Memory B cell (primary cell): Measurements from ENCODE around the gene MME.

ENCODE experiments used
- ATAC-seq: fragments of 150-1000 bp; cut with Tn5 transposase; 2 replicates; pipeline ENCODE4 v1.10.0; 2021; ENCODE audit warnings: low read depth, mild to moderate bottlenecking, moderate library complexity
- DNase-seq, 2 donors: peaks; one replicate each; pipeline ENCODE4 v3.0.0; 2022; ENCODE audit warnings: low spot score in 2 of 2
- H3K27ac Mint-ChIP-seq: one replicate; pipeline ENCODE4 v1.8.0; 2022; ENCODE audit warnings: mild to moderate bottlenecking, moderate library complexity, mixed read lengths
- H3K27me3 Mint-ChIP-seq: one replicate; pipeline ENCODE4 v1.8.0; 2022; ENCODE audit warnings: mixed read lengths
- H3K36me3 Mint-ChIP-seq: one replicate; pipeline ENCODE4 v1.8.0; 2022; ENCODE audit warnings: mild to moderate bottlenecking, mixed read lengths
- H3K4me1 Mint-ChIP-seq: one replicate; pipeline ENCODE4 v1.8.0; 2022; ENCODE audit warnings: mixed read lengths
- H3K4me3 Mint-ChIP-seq: one replicate; pipeline ENCODE4 v1.8.0; 2022; ENCODE audit warnings: mild to moderate bottlenecking, moderate library complexity, mixed read lengths
- H3K9me3 Mint-ChIP-seq: one replicate; pipeline ENCODE4 v1.8.0; 2022; ENCODE audit warnings: mixed read lengths

The MME gene

GRCh38 chr3:155231792-155232191 lies 151.7 kb downstream of the MME start:
- H3K4me3 Mint-ChIP-seq: no peak overlapping the region
- ATAC-seq (no peak), DNase-seq (no peak)
- H3K9me3 Mint-ChIP-seq: no peaks in the 10 kb centered on the region
- H3K4me1 Mint-ChIP-seq: no peaks in the 10 kb centered on the region
- H3K36me3 Mint-ChIP-seq: no peaks in the 10 kb centered on the region
- no peak overlapping the region for H3K27ac Mint-ChIP-seq
- H3K27me3 Mint-ChIP-seq: peaks cover 2% of the 10 kb centered on the region

DNA sequence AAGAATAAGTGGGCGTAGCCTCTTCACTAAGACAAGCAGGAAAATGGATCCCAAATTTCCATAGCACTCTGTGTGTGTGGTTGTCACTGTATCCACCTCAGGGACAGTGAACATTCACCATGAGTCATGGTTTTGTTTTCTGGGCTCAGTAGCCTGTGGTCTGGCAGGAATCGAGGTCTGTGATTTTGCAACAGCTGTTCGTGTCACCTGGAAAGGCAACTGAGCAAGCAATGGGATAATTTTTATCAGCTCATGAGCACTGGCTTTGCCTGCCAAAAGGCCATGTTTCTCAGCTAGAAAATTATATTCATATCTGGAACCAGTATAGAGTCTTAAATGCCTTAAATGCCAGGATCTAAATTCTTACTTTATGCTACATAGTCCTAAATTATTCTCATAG lies 152.5 kb downstream of the MME start:
- no peaks in the 10 kb centered on the region for H3K4me1 Mint-ChIP-seq
- H3K27ac Mint-ChIP-seq: no peak overlapping the region
- no peak overlapping the region for H3K4me3 Mint-ChIP-seq
- DNase-seq: no peak
- no peaks in the 10 kb centered on the region for H3K36me3 Mint-ChIP-seq
- H3K9me3 Mint-ChIP-seq: no peaks in the 10 kb centered on the region
- no peaks in the 10 kb centered on the region for H3K27me3 Mint-ChIP-seq
- ATAC-seq: no peak

- no peaks in the 10 kb centered on the region for H3K36me3 Mint-ChIP-seq
- H3K9me3 Mint-ChIP-seq: no peaks in the 10 kb centered on the region
- no peaks in the 10 kb centered on the region for H3K27me3 Mint-ChIP-seq
- DNase-seq (no peak), ATAC-seq (no peak)
- no peak overlapping the region for H3K4me3 Mint-ChIP-seq
- no peak overlapping the region for H3K27ac Mint-ChIP-seq
- no peaks in the 10 kb centered on the region for H3K4me1 Mint-ChIP-seq
Observed at GRCh38 chr3:155233213-155233612, 153.1 kb downstream of the MME start.
